ENCODE measurements around the gene ACBD3.

The ACBD3 gene

DNA sequence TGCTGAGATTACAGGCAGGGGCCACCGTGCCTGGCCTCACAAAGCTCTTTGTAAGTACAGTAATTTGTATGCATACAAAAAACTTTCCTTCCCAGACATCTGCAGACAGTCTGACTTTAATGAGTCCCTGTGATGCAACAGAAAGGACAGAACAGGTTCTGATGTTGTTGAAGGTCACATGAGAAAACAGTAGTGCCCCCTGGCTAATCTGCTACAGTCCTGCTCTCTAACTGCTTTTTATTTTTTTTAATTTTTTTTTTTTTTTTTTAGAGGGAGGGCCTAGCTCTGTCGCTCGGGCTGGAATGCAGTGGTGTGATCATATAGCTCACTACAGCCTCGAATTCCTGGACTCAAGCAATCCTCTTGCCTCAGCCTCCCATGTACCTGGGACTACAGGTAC lies 36.7 kb downstream of the ACBD3 start:
- Mint-ChIP-seq H3K9me3 (no peaks in the 10 kb centered on the region), H3K27ac (no peak overlapping the region), H3K4me3 (no peak overlapping the region), H3K4me1 (no peaks in the 10 kb centered on the region), H3K36me3 (ENCODE audit: low read depth) (peaks cover 71% of the 10 kb centered on the region), H3K27me3 (ENCODE audit: low read depth, poor library complexity) (no peaks in the 10 kb centered on the region)
- TF ChIP-seq, protein P1, sequence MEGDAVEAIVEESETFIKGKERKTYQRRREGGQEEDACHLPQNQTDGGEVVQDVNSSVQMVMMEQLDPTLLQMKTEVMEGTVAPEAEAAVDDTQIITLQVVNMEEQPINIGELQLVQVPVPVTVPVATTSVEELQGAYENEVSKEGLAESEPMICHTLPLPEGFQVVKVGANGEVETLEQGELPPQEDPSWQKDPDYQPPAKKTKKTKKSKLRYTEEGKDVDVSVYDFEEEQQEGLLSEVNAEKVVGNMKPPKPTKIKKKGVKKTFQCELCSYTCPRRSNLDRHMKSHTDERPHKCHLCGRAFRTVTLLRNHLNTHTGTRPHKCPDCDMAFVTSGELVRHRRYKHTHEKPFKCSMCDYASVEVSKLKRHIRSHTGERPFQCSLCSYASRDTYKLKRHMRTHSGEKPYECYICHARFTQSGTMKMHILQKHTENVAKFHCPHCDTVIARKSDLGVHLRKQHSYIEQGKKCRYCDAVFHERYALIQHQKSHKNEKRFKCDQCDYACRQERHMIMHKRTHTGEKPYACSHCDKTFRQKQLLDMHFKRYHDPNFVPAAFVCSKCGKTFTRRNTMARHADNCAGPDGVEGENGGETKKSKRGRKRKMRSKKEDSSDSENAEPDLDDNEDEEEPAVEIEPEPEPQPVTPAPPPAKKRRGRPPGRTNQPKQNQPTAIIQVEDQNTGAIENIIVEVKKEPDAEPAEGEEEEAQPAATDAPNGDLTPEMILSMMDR (IDR thresholded peaks at IDR 0.05), result no peak
- DNase-seq, result no peak

DNA sequence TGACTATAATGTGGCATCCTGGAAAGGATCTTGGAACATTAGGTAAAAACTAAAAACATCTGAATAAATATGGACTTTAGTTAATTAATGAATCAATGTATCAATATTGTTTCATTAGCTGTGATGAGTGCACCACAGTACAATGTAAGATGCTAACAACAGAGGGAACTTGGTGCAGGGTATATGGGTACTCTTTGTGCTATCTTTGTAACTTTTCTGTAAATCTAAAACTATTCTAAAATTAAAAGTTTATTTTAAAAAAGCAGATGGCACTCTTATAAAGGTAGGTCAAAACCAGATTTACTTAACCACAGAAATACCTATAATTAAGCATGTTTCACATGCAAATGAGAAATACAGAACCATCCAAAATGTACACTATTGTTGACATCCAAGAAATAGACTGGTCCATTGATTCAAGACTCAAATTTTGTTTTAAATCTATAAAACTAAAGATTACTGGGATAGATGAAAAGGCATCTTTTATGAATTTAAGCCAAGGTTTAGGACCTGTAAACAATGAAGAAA lies 38.4 kb downstream of the ACBD3 start:
- Mint-ChIP-seq H3K4me1 (no peaks in the 10 kb centered on the region), H3K27me3 (ENCODE audit: low read depth, poor library complexity) (no peaks in the 10 kb centered on the region), H3K27ac (no peak overlapping the region), H3K36me3 (ENCODE audit: low read depth) (peaks cover 77% of the 10 kb centered on the region), H3K4me3 (no peak overlapping the region), H3K9me3 (peaks cover 4% of the 10 kb centered on the region)
- TF ChIP-seq, protein P1 (IDR thresholded peaks at IDR 0.05), result no peak
- DNase-seq, result no peak

DNA sequence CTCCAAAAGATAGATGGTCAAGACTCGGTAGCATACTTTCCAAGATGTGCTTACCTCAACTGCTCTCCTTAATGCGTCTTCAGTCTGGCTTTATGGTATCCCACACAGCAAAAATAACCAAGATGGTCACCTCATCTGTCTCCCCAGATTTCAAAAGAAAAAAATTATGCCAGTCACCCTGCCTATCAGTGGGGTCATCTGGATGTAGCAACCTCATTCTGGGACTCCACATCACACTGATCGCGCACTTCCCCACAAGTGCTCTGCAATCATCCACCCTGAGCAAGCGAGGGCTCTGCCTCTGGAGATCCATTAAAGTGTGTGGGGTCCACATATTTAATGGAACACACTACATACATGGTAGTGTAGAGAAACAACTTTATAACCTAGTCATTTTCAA lies 42.5 kb downstream of the ACBD3 start:
- Mint-ChIP-seq H3K27me3 (ENCODE audit: low read depth, poor library complexity) (no peaks in the 10 kb centered on the region), H3K27ac (peak overlapping the region; percentile 12), H3K9me3 (peaks cover 4% of the 10 kb centered on the region), H3K4me1 (no peaks in the 10 kb centered on the region), H3K4me3 (no peak overlapping the region), H3K36me3 (ENCODE audit: low read depth) (peaks cover 56% of the 10 kb centered on the region)
- TF ChIP-seq, protein P1 (IDR thresholded peaks at IDR 0.05), result no peak
- no peak for DNase-seq

DNA sequence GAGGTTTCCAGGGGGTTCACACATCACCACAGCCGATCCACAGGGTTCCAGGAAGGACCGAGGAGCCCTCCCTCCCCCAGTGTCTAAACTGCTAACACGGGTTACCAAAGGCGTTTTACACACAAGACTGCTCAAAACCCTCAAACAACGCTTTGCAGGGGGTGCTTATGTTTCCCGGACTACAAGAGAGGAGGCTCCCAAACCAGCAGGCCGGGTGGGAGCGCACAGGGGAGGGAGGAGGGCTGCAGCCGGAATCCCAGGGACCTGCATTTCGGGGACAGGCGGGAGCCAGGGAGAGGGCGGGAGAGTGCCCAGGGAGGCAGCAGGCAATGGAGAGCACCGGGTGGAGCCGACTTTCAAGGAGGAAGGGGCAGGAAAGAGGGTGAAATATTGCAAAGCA lies 50.8 kb downstream of the ACBD3 start:
- Mint-ChIP-seq H3K27me3 (ENCODE audit: low read depth, poor library complexity) (peaks cover 17% of the 10 kb centered on the region), H3K36me3 (ENCODE audit: low read depth) (no peaks in the 10 kb centered on the region), H3K4me3 (no peak overlapping the region), H3K4me1 (peaks cover 36% of the 10 kb centered on the region), H3K9me3 (no peaks in the 10 kb centered on the region), H3K27ac (no peak overlapping the region)
- DNase-seq, result no peak
- TF ChIP-seq, protein P1 (IDR thresholded peaks at IDR 0.05), result no peak

DNA sequence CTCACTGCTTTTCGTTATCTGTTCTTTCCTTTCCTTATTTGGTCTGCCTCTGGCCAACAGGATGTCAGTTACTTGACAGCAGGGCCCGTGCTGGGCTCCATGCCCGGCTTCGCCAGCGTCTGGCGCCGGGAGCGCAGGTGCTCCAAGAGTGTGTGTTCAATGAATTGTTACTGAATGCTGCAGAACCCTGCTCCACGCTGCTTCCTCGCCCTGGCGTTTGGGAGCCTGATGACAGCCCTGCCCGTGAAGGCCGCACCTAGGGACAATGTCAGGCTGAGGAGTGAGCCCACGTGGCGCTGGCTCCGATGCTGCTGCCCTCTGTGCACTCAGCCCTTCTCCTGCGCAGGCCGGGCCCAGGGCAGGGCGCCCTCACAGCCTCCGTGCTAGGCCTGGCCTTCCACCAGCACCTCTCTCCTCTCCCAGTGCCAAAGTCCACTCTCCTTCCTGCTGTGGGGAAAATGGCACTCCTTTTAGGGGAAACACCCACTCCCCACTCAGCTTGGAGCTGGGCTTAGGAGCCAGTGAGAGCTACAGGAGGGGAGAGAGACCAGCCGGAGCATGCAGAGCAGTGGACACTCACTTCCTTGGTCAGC lies 51.4 kb downstream of the ACBD3 start:
- DNase-seq, result no peak
- TF ChIP-seq, protein P1 (IDR thresholded peaks at IDR 0.05), result no peak
- Mint-ChIP-seq H3K4me3 (no peak overlapping the region), H3K27me3 (ENCODE audit: low read depth, poor library complexity) (peaks cover 17% of the 10 kb centered on the region), H3K9me3 (no peaks in the 10 kb centered on the region), H3K4me1 (peaks cover 36% of the 10 kb centered on the region), H3K27ac (peak overlapping the region; percentile 7), H3K36me3 (ENCODE audit: low read depth) (no peaks in the 10 kb centered on the region)
